H9 (cell line): ENCODE results near the gene CD19. TPM values are rescaled to one million over a fixed set of nuclear protein-coding genes. Genes with fewer than 3 reads are reported as not detected.

Experiments used
- DNase-seq: peaks from one replicate; pipeline ENCODE4 v3.0.0-alpha.2; 2017
- H2AFZ ChIP-seq: one replicate; pipeline ENCODE4 v1.6.1; 2013; ENCODE audit warnings: mild to moderate bottlenecking, low read length, control low read depth, moderate library complexity
- H2AK5ac ChIP-seq: 2 replicates; pipeline ENCODE4 v1.6.1; 2013; ENCODE audit warnings: low read length, control low read depth, mixed read lengths; ENCODE audit not compliant: insufficient read length
- H2BK120ac ChIP-seq: one replicate; pipeline ENCODE4 v1.6.1; 2013; ENCODE audit warnings: low read depth, mild to moderate bottlenecking, low read length, control low read depth, inconsistent platforms; ENCODE audit not compliant: poor library complexity, severe bottlenecking
- H2BK12ac ChIP-seq: 2 replicates; pipeline ENCODE4 v1.6.1; 2013; ENCODE audit warnings: low read length, control low read depth, mixed read lengths, low read depth; ENCODE audit not compliant: insufficient read length
- H2BK15ac ChIP-seq: 2 replicates; pipeline ENCODE4 v1.6.1; 2013; ENCODE audit warnings: low read depth, low read length, control low read depth
- H2BK20ac ChIP-seq: one replicate; pipeline ENCODE4 v1.6.1; 2013; ENCODE audit warnings: low read depth, mild to moderate bottlenecking, low read length, control low read depth, inconsistent platforms; ENCODE audit not compliant: poor library complexity, severe bottlenecking
- H2BK5ac ChIP-seq: 2 replicates; pipeline ENCODE4 v1.6.1; 2013; ENCODE audit warnings: low read length, control low read depth, mixed read lengths; ENCODE audit not compliant: insufficient read length
- H3K14ac ChIP-seq: 2 replicates; pipeline ENCODE4 v1.6.1; 2013; ENCODE audit warnings: low read length, control low read depth; ENCODE audit not compliant: insufficient read depth
- H3K18ac ChIP-seq: 2 replicates; pipeline ENCODE4 v1.6.1; 2013; ENCODE audit warnings: low read depth, mild to moderate bottlenecking, mixed read lengths, low read length, control low read depth; ENCODE audit not compliant: insufficient read length
- H3K23ac ChIP-seq: 2 replicates; pipeline ENCODE4 v1.6.1; 2013; ENCODE audit warnings: low read length, control low read depth, mixed read lengths, low read depth; ENCODE audit not compliant: insufficient read length
- H3K23me2 ChIP-seq: 2 replicates; pipeline ENCODE4 v1.6.1; 2013; ENCODE audit warnings: low read depth, mild to moderate bottlenecking, mixed read lengths, low read length, control low read depth; ENCODE audit not compliant: insufficient read length, poor library complexity, severe bottlenecking
- H3K27ac ChIP-seq: 2 replicates; pipeline ENCODE4 v1.5.1; 2013; ENCODE audit warnings: low read length, control low read depth, mixed read lengths, low read depth; ENCODE audit not compliant: insufficient read length
- H3K27me3 ChIP-seq: 2 replicates; pipeline ENCODE4 v1.6.1; 2013; ENCODE audit warnings: low read length, control low read depth, inconsistent platforms; ENCODE audit not compliant: insufficient read depth
- H3K4ac ChIP-seq: 2 replicates; pipeline ENCODE4 v1.6.1; 2013; ENCODE audit warnings: low read depth, mild to moderate bottlenecking, control low read depth, inconsistent platforms, low read length, moderate library complexity
- H3K4me1 ChIP-seq: 2 replicates; pipeline ENCODE4 v1.6.1; 2013; ENCODE audit warnings: low read length, control low read depth, inconsistent platforms; ENCODE audit not compliant: insufficient read depth
- H3K4me2 ChIP-seq: 2 replicates; pipeline ENCODE4 v1.6.1; 2013; ENCODE audit warnings: low read length, control low read depth, mixed read lengths; ENCODE audit not compliant: insufficient read length, insufficient read depth
- H3K56ac ChIP-seq: 2 replicates; pipeline ENCODE4 v1.6.1; 2013; ENCODE audit warnings: low read depth, mild to moderate bottlenecking, mixed read lengths, low read length, control low read depth; ENCODE audit not compliant: insufficient read length
- H3K79me1 ChIP-seq: 2 replicates; pipeline ENCODE4 v1.6.1; 2013; ENCODE audit warnings: low read depth, mild to moderate bottlenecking, moderate library complexity, low read length, control low read depth, inconsistent platforms; ENCODE audit not compliant: insufficient read depth, poor library complexity, severe bottlenecking
- H3K79me2 ChIP-seq: 2 replicates; pipeline ENCODE4 v1.6.1; 2013; ENCODE audit warnings: low read length, control low read depth, inconsistent platforms; ENCODE audit not compliant: insufficient read depth
- H3K9ac ChIP-seq: 2 replicates; pipeline ENCODE4 v1.6.1; 2013; ENCODE audit warnings: low read length, control low read depth, mixed read lengths; ENCODE audit not compliant: insufficient read length; ENCODE audit errors: extremely low read depth
- H3K9me3 ChIP-seq: one replicate; pipeline ENCODE4 v1.6.1; 2013; ENCODE audit warnings: low read depth, low read length, inconsistent platforms; ENCODE audit not compliant: control insufficient read depth
- H3T11ph ChIP-seq: one replicate; pipeline ENCODE4 v1.6.1; 2013; ENCODE audit warnings: mild to moderate bottlenecking, low read length, control low read depth, inconsistent platforms
- H4K20me1 ChIP-seq: one replicate; pipeline ENCODE4 v1.6.1; 2013; ENCODE audit not compliant: control insufficient read depth, insufficient read length, insufficient read depth
- H4K5ac ChIP-seq: 2 replicates; pipeline ENCODE4 v1.6.1; 2013; ENCODE audit warnings: low read depth, mild to moderate bottlenecking, mixed read lengths, low read length, control low read depth; ENCODE audit not compliant: insufficient read length
- H4K8ac ChIP-seq: replicated peaks from 2 replicates; pipeline ENCODE4 v1.6.1; 2013; ENCODE audit warnings: low read length, control low read depth, mixed read lengths, low read depth; ENCODE audit not compliant: insufficient read length
- H4K91ac ChIP-seq: 2 replicates; pipeline ENCODE4 v1.6.1; 2013; ENCODE audit warnings: low read depth, mild to moderate bottlenecking, moderate library complexity, mixed read lengths, low read length, control low read depth; ENCODE audit not compliant: insufficient read length
- H3K27ac Mint-ChIP-seq, 3 experiments: 2 replicates in 2 of 3; 3 replicates in 1 of 3; pipeline ENCODE4 v1.8.0; 2020 to 2021; ENCODE audit warnings: mixed read lengths in 3 of 3, mild to moderate bottlenecking in 1 of 3, moderate library complexity in 1 of 3
- H3K27me3 Mint-ChIP-seq: 2 replicates; pipeline ENCODE4 v1.8.0; 2021; ENCODE audit warnings: low read depth, mild to moderate bottlenecking, moderate library complexity, mixed read lengths
- H3K36me3 Mint-ChIP-seq, 3 experiments: 2 replicates in 2 of 3; 3 replicates in 1 of 3; pipeline ENCODE4 v1.8.0; 2020 to 2021; ENCODE audit warnings: low read depth in 3 of 3, mixed read lengths in 3 of 3; ENCODE audit not compliant: insufficient read depth in 1 of 3
- H3K4me1 Mint-ChIP-seq, 2 experiments: 2 replicates each; pipeline ENCODE4 v1.8.0; 2020; ENCODE audit warnings: mixed read lengths in 2 of 2
- H3K4me3 Mint-ChIP-seq, 2 experiments: 2 replicates in 1 of 2; 3 replicates in 1 of 2; pipeline ENCODE4 v1.8.0; 2020 to 2021; ENCODE audit warnings: mild to moderate bottlenecking in 2 of 2, mixed read lengths in 2 of 2, moderate library complexity in 1 of 2
- H3K9me3 Mint-ChIP-seq, 2 experiments: 2 replicates in 1 of 2; 3 replicates in 1 of 2; pipeline ENCODE4 v1.8.0; 2020; ENCODE audit warnings: mild to moderate bottlenecking in 2 of 2, mixed read lengths in 2 of 2, moderate library complexity in 1 of 2
- WGBS: extraction: QIAGEN DNeasy Blood & Tissue Kit; methylation state at CpG from one replicate; pipeline ENCODE4 v1.1.7; 2013; ENCODE audit warnings: missing lambda C conversion rate, low lambda C conversion rate, mixed read lengths; ENCODE audit not compliant: insufficient read length; ENCODE audit errors: extremely low coverage; 5-methylcytosine and 5-hydroxymethylcytosine counted together
- total RNA-seq: library from RNA; stranded (reverse); gene quantifications from 2 replicates; pipeline ENCODE4 v1.2.1, GENCODE V29; 2021
- TF ChIP-seq, protein P1 (sequence below): fragments of 200-600 bp; sonication (generic); conservative IDR thresholded peaks from 3 replicates; pipeline ENCODE4 v1.8.0; 2021; ENCODE audit warnings: antibody characterized with exemption, mild to moderate bottlenecking

Gene CD19
- total RNA-seq, 1 experiment from 2014 or later = 0.50 TPM

GRCh38 chr16:28897826-28898225, 33.9 kb upstream of the CD19 start:
- TF ChIP-seq, protein P1, sequence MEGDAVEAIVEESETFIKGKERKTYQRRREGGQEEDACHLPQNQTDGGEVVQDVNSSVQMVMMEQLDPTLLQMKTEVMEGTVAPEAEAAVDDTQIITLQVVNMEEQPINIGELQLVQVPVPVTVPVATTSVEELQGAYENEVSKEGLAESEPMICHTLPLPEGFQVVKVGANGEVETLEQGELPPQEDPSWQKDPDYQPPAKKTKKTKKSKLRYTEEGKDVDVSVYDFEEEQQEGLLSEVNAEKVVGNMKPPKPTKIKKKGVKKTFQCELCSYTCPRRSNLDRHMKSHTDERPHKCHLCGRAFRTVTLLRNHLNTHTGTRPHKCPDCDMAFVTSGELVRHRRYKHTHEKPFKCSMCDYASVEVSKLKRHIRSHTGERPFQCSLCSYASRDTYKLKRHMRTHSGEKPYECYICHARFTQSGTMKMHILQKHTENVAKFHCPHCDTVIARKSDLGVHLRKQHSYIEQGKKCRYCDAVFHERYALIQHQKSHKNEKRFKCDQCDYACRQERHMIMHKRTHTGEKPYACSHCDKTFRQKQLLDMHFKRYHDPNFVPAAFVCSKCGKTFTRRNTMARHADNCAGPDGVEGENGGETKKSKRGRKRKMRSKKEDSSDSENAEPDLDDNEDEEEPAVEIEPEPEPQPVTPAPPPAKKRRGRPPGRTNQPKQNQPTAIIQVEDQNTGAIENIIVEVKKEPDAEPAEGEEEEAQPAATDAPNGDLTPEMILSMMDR = no peak
- no peak overlapping the region for H2AK5ac ChIP-seq
- H2AFZ ChIP-seq = no peak overlapping the region
- no peak overlapping the region for H2BK120ac ChIP-seq
- H3T11ph ChIP-seq = no peak overlapping the region
- no peak overlapping the region for H3K14ac ChIP-seq
- H4K91ac ChIP-seq = no peak overlapping the region
- H3K4me1 Mint-ChIP-seq = no peaks in the 10 kb centered on the region
- H3K23me2 ChIP-seq = no peaks in the 10 kb centered on the region
- H3K27me3 ChIP-seq = no peaks in the 10 kb centered on the region
- H4K8ac ChIP-seq = no peak overlapping the region
- H3K4me2 ChIP-seq = no peak overlapping the region
- H3K4ac ChIP-seq = no peak overlapping the region
- no peak overlapping the region for H3K56ac ChIP-seq
- no peaks in the 10 kb centered on the region for H3K9me3 Mint-ChIP-seq
- no peak overlapping the region for H3K9ac ChIP-seq
- H3K4me1 ChIP-seq = no peaks in the 10 kb centered on the region
- no peak overlapping the region for H4K5ac ChIP-seq
- H3K36me3 Mint-ChIP-seq = no peaks in the 10 kb centered on the region; a peak in 1 of 7 replicates
- H3K4me3 Mint-ChIP-seq = no peak overlapping the region
- H4K20me1 ChIP-seq = no peaks in the 10 kb centered on the region
- H2BK15ac ChIP-seq = no peak overlapping the region
- H3K79me2 ChIP-seq = no peaks in the 10 kb centered on the region
- DNase-seq = no peak
- H3K18ac ChIP-seq = no peak overlapping the region
- H2BK5ac ChIP-seq = no peak overlapping the region
- peak overlapping the region; percentile 64 to 77 (median 77); a peak in 2 of 7 replicates for H3K27ac Mint-ChIP-seq
- no peak overlapping the region for H3K27ac ChIP-seq
- no peaks in the 10 kb centered on the region for H3K27me3 Mint-ChIP-seq
- no peak overlapping the region for H2BK12ac ChIP-seq
- H3K23ac ChIP-seq = no peak overlapping the region
- no CpG with 5 or more reads among the region's 4 CpGs for WGBS
- no peaks in the 10 kb centered on the region for H3K9me3 ChIP-seq
- H3K79me1 ChIP-seq = no peaks in the 10 kb centered on the region
- no peak overlapping the region for H2BK20ac ChIP-seq
